ENCODE data around the gene NID1.

The NID1 gene

GRCh38 chr1:235960809-235961208 lies 104.1 kb downstream of the NID1 start:
- no peak overlapping the region for H3K4me2 ChIP-seq

GRCh38 chr1:235958021-235958420 lies 106.9 kb downstream of the NID1 start:
- H2AFZ ChIP-seq (ENCODE audit: low read depth) = no peak overlapping the region
- H3K27me3 ChIP-seq (ENCODE audit: insufficient read depth, low read depth) = no peaks in the 10 kb centered on the region
- TF ChIP-seq CTCF (conservative IDR thresholded peaks at IDR 0.05; ENCODE audit: low read depth, low read length) = no peak
- no peak overlapping the region for H3K4me2 ChIP-seq
- H3K27ac ChIP-seq = no peak overlapping the region
- H3K79me2 ChIP-seq (ENCODE audit: insufficient read depth, low read depth) = no peaks in the 10 kb centered on the region
- no peak overlapping the region for H3K4me3 ChIP-seq (IDR thresholded peaks at IDR 0.05; ENCODE audit: insufficient read depth, low read depth, low read length)
- peaks cover 5% of the 10 kb centered on the region for H3K4me1 ChIP-seq (ENCODE audit: low read depth, poor library complexity, severe bottlenecking)
- no peaks in the 10 kb centered on the region for H3K36me3 ChIP-seq (ENCODE audit: insufficient read depth)
- no peak overlapping the region for H3K9ac ChIP-seq
- no peaks in the 10 kb centered on the region for H4K20me1 ChIP-seq (ENCODE audit: insufficient read depth)

More at GRCh38 chr1:235960809-235961208, 104.1 kb downstream of the NID1 start:
- no peak for TF ChIP-seq CTCF (conservative IDR thresholded peaks at IDR 0.05; ENCODE audit: low read depth, low read length)
- Histone ChIP-seq H3K27ac (no peak overlapping the region), H3K27me3 (ENCODE audit: insufficient read depth, low read depth) (no peaks in the 10 kb centered on the region), H3K4me1 (ENCODE audit: low read depth, poor library complexity, severe bottlenecking) (no peaks in the 10 kb centered on the region), H3K79me2 (ENCODE audit: insufficient read depth, low read depth) (no peaks in the 10 kb centered on the region), H3K36me3 (ENCODE audit: insufficient read depth) (no peaks in the 10 kb centered on the region), H3K9ac (no peak overlapping the region), H4K20me1 (ENCODE audit: insufficient read depth) (no peaks in the 10 kb centered on the region), H2AFZ (ENCODE audit: low read depth) (no peak overlapping the region), H3K4me3 (IDR thresholded peaks at IDR 0.05; ENCODE audit: insufficient read depth, low read depth, low read length) (no peak overlapping the region)

GRCh38 chr1:235955777-235956176 lies 109.1 kb downstream of the NID1 start:
- no peak overlapping the region for H3K4me3 ChIP-seq (IDR thresholded peaks at IDR 0.05; ENCODE audit: insufficient read depth, low read depth, low read length)
- H3K4me1 ChIP-seq (ENCODE audit: low read depth, poor library complexity, severe bottlenecking) = peaks cover 10% of the 10 kb centered on the region
- TF ChIP-seq CTCF (conservative IDR thresholded peaks at IDR 0.05; ENCODE audit: low read depth, low read length) = no peak
- no peaks in the 10 kb centered on the region for H3K27me3 ChIP-seq (ENCODE audit: insufficient read depth, low read depth)
- H3K36me3 ChIP-seq (ENCODE audit: insufficient read depth) = no peaks in the 10 kb centered on the region
- no peak overlapping the region for H3K9ac ChIP-seq
- H3K4me2 ChIP-seq = no peak overlapping the region
- H3K27ac ChIP-seq = no peak overlapping the region
- no peak overlapping the region for H2AFZ ChIP-seq (ENCODE audit: low read depth)
- no peaks in the 10 kb centered on the region for H3K79me2 ChIP-seq (ENCODE audit: insufficient read depth, low read depth)
- H4K20me1 ChIP-seq (ENCODE audit: insufficient read depth) = no peaks in the 10 kb centered on the region

GRCh38 chr1:235954306-235955283 lies 110.3 kb downstream of the NID1 start:
- no peak overlapping the region for H3K4me3 ChIP-seq (IDR thresholded peaks at IDR 0.05; ENCODE audit: insufficient read depth, low read depth, low read length)
- no peak for TF ChIP-seq CTCF (conservative IDR thresholded peaks at IDR 0.05; ENCODE audit: low read depth, low read length)
- H3K27ac ChIP-seq = no peak overlapping the region
- H3K36me3 ChIP-seq (ENCODE audit: insufficient read depth) = no peaks in the 10 kb centered on the region
- no peaks in the 10 kb centered on the region for H4K20me1 ChIP-seq (ENCODE audit: insufficient read depth)
- H2AFZ ChIP-seq (ENCODE audit: low read depth) = no peak overlapping the region
- H3K4me1 ChIP-seq (ENCODE audit: low read depth, poor library complexity, severe bottlenecking) = peaks cover 10% of the 10 kb centered on the region
- no peaks in the 10 kb centered on the region for H3K27me3 ChIP-seq (ENCODE audit: insufficient read depth, low read depth)
- no peaks in the 10 kb centered on the region for H3K79me2 ChIP-seq (ENCODE audit: insufficient read depth, low read depth)
- no peak overlapping the region for H3K9ac ChIP-seq
- H3K4me2 ChIP-seq = no peak overlapping the region
